ENCODE data around the gene SDSL. TPM values are rescaled to one million over a fixed set of nuclear protein-coding genes. Genes with fewer than 3 reads are reported as not detected.

SDSL gene
- total RNA-seq, 1 donor from 2014 or later, result 2.4 TPM

GRCh38 chr12:113418213-113418879, 3.8 kb upstream of the SDSL start:
- intact Hi-C loops (cut with micrococcal nuclease), result no loop called here

DNA sequence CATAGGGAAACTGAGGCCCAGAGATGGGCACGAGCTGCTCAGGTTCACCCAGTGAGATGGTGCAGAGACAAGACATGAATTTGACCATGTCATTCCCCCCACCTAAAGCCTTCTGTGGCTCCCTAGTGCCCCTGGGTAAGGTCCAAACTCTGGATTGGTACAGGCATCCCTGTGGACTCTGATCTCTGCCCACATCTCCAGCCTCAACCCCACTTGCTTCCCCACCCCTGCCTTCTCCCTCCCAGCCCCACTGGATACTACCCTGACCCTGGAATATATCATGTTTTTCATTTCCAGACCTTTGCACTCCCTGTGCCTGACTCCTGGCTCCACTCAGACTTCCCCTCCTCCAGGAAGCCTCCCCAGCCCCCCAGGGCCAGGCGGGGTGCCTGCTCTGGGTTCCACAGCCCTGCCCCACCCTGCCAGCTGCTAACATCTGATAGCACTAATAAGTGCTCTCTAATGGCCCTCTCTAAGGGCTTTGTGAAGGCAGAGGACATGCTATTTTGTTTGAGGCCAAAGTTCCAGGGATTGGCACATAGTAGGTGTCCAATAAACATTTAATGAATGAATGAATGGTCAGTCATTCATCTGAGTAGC, 1.1 kb upstream of the SDSL start:
- intact Hi-C loops (cut with micrococcal nuclease), result no loop called here

DNA sequence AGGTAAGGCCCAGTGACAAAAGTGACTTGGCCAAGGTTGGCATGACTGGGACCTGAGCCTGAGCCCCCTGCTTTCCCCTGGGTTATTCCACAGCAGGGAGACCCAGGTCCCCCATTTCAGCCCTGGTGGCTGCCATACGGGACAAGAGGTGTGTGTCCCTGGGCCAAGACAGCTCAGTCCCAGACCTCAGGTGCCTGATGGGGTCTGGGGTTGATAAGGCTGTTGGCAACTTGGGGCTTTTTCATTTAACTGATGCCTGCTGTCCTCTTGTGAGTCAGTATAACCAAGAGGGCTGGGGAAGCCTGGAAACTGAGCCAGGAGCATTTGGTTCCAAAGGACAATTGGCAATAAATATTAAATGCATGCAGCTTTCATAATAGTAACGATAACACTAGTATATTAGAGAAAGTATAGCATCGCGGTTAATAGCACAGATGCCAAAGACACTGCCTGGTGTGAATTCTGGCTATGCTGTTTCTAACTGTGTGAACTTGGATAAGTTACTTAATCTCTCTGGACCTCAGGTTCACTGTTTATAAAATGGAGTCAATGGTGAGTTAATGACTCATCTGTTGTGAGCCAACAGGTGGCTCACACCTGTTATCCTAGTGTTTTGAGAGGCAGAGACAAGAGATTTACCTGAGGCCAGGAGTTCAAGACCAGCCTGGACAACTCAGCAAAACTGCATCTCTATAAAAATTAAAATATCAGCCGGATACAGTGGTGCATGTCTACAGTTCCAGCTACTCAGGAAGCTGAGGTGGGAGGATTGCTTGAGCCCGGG, 898 bp downstream of the SDSL start:
- intact Hi-C loops (cut with micrococcal nuclease), result loop anchor here (1.0 kb wide), 1 partner anchor 65 kb away; the partner anchor contains the start of gene PLBD2

DNA sequence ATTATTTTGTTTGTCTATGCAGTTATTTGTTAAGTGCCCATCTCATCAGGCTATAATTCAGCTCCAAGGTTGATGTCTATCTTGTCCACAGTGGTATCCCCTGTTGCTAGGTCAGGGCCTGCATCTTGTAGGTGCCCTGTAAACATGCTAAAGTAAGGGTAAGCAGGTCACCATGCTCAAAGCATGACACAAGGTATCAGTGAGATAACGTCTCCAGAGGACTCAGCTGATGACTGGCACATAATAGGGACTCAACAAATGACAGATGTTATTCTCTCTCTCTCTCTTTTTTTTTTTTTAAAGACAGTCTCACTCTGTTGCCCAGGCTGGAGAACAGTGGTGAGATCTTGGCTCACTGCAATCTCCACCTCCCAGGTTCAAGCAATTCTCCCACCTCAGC, 2.3 kb downstream of the SDSL start:
- intact Hi-C loops (cut with micrococcal nuclease), result loop anchor here (2.0 kb wide), 1 partner anchor 376 kb away; no protein-coding TSS in a partner anchor

- intact Hi-C loops (cut with micrococcal nuclease), result loop anchor here (1.0 to 2.0 kb wide), 4 partner anchors 90 to 376 kb away; partner anchors contain the start of gene SLC8B1
Observed at GRCh38 chr12:113424915-113425823, 3.0 kb downstream of the SDSL start.

GRCh38 chr12:113425960-113426453, 3.8 kb downstream of the SDSL start:
- intact Hi-C loops (cut with micrococcal nuclease), result loop anchor here (1.0 to 2.0 kb wide), 4 partner anchors 91 to 377 kb away; partner anchors contain the start of gene SLC8B1

DNA sequence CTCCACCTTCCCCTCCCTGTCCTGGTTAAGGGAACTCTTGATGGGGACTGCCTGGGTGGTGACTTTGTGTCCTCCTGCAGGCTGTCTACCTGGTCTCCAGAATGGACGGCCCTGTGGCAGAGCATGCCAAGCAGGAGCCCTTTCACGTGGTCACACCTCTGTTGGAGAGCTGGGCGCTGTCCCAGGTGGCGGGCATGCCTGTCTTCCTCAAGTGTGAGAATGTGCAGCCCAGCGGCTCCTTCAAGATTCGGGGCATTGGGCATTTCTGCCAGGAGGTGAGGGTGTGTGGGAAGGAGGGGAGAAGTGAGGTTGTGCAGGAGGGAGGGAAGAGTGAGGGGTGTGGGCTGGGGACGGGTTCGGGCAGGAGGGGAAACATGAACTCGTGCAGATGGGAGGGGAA, 5.7 kb downstream of the SDSL start:
- intact Hi-C loops (cut with micrococcal nuclease), result no loop called here

- intact Hi-C loops (cut with micrococcal nuclease), result no loop called here
Observed at GRCh38 chr12:113428482-113428881, 6.3 kb downstream of the SDSL start.

- intact Hi-C loops (cut with micrococcal nuclease), result no loop called here
Observed at GRCh38 chr12:113432986-113433385, 10.8 kb downstream of the SDSL start.

DNA sequence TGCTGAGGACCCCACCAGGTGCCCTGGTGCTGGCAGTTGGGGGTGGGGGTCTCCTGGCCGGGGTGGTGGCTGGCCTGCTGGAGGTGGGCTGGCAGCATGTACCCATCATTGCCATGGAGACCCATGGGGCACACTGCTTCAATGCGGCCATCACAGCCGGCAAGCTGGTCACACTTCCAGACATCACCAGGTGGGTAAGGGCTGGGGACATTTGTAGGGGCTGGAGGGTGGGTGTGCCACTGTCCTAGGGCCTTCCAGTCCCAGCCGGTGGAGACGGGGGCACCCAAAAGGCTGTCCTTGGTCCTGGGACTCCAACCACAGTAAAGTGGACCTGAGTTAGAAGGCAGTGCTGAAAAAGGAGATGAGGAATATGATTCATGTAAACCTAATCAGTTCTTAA, 13.2 kb downstream of the SDSL start:
- intact Hi-C loops (cut with micrococcal nuclease), result no loop called here

GRCh38 chr12:113436586-113436985, 14.4 kb downstream of the SDSL start:
- intact Hi-C loops (cut with micrococcal nuclease), result no loop called here

DNA sequence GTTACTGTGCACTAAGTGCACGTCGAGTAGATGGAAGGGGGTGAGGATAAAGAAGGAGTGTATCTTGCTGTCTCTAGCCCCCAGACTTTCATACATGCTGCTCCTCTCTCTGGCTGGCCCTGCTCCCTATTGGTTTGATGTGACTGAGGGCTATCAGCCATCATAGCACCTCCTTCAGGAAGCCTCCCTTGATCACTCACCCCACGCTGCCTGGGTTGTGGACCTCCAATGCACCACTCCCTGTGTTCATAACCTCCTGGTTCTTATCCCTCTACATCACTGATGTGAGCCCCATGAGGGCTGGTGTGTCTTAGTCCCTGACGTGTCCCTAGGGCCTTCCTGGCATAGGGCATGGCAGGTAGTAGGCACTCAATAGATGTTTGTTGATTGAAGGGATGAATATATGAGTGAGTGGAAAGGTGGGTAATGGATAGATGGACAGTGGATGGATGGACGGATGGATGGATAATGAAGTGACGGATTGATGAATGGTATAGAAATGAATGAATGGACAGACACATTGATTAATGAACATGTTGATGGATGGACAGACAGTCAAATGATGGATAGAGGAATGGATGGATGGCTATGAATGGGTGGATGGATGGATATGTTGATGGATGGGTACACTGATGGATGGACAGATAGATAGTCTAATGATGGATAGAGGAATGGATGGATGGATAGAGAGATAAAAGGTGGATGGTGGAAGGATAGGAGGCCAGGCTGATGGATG, 15.0 kb downstream of the SDSL start:
- intact Hi-C loops (cut with micrococcal nuclease), result no loop called here

GRCh38 chr12:113437729-113438100, 15.5 kb downstream of the SDSL start:
- intact Hi-C loops (cut with micrococcal nuclease), result no loop called here

DNA sequence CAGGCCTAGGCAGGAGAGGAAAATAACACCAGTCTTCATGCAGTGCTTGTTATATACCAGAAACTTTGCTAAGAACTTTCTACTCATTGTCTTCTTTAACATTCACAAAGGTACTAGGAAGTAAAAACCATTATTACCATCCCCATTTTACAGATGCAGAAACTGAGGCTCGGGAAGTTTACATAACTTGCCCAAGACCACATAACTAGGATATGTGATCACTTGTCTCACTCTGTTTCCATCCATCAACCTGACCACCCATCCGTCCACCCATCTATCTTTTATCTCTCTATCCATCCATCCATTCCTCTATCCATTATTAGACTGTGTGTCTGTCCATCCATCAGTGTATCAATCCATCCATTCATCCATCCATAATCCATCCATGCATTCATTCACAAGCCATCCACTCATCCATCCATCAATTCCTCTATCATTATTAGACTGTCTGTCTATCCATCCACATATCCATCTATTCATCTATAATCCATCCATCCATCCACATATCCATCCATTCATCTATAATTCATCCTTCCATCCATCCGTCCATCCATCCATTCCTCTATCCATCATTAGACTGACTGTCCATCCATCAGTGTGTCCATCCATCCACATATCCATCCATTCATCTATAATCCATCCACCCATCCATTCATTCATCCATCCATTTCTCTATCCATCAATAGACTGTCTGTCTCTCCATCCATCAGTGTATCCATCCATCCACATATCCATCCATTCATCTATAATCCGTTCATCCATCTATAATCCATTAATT, 16.5 kb downstream of the SDSL start:
- intact Hi-C loops (cut with micrococcal nuclease), result no loop called here

DNA sequence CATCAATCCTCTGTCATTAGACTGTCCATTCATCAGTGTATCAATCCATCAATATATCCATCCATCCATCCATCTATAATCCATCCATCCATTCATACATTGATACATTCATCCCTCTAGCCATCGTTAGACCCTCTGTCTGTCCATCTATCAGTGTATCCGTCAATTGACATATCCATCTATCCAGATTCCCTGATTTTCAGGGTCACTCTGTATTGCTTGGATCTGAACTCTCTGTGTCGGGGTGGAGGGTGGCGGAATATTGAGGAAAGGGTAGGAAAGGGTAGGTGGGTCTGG, 17.1 kb downstream of the SDSL start:
- intact Hi-C loops (cut with micrococcal nuclease), result no loop called here

- intact Hi-C loops (cut with micrococcal nuclease), result no loop called here
Observed at GRCh38 chr12:113439606-113440030, 17.4 kb downstream of the SDSL start.

DNA sequence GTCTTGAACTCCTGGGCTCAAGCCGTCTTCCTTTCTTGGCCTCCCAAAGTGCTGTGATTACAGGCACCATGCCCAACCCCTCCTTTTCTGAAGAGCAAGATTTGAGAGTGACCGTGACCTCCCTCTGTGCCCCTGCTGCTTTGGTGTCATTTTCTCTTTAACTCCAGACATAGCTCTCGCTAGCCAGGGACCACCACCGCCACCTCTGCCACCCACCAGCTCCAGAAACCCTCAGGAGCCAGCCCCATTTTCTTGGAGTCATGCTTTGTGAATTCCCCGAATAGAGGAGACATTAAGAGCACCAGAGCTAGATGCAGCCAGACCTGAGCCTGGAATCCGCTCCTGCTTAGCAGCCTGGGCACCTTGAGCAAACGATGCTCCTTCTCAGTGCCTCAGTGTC, 18.2 kb downstream of the SDSL start:
- intact Hi-C loops (cut with micrococcal nuclease), result no loop called here

DNA sequence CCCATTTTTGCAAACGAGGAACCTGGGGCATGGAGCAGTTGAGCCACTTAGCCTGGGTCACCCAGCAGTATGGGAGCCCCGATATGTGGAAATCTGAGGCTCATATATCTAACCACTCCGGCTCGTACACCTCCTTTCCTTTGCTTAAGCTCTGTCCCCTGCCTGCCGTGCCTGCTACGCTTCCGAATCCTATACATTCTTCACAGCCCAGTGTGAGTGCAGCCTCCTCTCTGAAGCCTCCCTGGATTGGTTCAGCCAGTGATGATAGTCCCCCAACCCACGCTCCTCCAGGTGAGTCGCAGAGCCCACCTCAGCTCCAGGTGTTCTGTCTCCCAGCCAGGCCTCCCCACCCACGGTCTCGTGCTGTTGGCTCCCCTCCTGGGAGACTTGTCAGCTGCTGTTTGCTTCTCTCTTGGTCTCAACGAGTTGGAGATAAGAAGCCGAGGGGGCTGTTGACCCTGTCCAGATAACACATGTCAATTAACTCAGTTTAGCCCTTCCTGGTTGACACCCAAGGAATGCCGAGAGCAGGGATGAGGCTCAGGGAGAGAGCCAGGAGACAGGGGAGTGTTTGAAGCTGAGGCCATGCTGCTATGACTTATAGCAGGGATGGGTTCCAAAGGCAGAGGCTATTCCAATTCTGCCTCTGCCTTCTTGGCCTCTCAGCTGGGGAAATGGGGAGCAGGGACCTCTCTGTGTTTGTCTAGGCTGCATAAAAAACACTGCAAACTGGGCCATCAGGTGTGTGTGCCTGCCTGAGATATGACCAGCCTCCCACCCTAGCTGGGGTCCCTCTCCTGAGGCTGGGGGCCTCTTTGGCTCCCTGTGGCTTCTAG, 19.0 kb downstream of the SDSL start:
- intact Hi-C loops (cut with micrococcal nuclease), result no loop called here

DNA sequence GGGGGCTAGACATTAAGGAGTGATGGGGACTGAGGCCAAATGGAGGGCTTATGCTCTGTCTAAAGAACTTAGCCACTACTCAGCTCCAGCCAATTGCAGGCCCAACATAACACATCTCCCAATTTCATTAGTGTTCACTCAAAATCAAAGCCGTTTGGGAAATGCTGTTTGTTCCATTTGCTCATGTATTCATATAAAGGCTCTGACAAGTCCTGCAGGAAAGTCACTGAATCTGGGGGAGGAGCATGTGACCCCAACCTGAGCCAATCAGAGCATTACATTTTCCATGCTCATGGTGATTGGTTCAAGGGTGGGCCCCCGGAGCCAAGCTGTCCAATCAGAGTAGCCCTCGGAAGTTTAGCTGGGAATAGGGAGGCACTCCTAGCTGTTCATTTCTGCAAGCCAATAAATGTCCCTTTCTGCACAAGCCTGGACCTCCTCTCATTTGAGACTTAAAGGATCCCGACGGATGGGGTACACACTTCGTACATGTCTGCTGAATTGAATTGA, 20.9 kb downstream of the SDSL start:
- intact Hi-C loops (cut with micrococcal nuclease), result no loop called here
